HG02588 (cell line): ENCODE results near the gene CDH10.

Experiments used
- ATAC-seq: cut with Tn5 transposase; IDR thresholded peaks from one replicate; pipeline ENCODE4 v1.9.1; 2021; ENCODE audit warnings: mild to moderate bottlenecking, moderate library complexity; ENCODE audit not compliant: unreplicated experiment

Gene CDH10

DNA sequence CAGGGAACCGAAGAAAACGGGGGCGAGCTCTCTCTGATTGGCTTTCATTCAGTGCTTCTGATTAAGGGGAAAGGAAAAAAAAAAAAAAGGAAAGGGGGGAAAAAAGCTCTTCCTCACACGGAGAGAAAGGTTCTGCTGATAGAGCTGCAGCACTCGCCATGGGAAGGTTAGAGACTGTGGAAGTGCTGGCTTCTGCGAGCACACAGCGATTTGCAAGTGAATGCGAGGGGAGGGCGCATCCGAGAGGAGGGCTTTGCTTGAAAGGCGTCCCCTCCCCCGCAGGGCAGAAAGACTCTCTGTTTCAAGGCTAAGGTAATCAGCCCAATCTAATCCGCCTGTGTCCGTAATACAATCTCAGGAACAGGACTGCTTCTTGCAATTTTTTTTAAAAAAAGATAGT lies at the start of gene CDH10:
TSS of gene CDH10 (minus strand) at position 218 of the 400 bp plus-strand sequence. CDS start 51,488 bp downstream, outside the sequence.
- ATAC-seq = no peak

DNA sequence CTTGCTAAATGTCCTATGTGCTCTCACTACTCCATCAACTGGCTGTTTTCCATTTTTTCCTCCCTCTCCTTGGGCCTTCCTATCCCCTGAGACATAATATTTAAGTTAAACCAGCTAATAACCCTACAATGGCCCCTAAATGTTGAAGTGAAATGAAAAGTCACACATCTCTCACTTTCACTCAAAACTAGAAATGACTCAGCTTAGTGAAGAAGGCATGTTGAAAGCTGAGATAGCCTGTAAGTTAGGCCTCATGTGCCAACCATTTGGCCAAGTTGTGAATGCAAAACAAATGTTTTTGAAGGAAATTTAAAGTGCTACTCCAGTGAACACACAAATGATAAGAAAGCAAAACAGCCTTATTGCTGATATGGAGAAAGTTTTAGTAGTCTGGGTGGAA lies 48.8 kb upstream of the CDH10 start:
- ATAC-seq = no peak

DNA sequence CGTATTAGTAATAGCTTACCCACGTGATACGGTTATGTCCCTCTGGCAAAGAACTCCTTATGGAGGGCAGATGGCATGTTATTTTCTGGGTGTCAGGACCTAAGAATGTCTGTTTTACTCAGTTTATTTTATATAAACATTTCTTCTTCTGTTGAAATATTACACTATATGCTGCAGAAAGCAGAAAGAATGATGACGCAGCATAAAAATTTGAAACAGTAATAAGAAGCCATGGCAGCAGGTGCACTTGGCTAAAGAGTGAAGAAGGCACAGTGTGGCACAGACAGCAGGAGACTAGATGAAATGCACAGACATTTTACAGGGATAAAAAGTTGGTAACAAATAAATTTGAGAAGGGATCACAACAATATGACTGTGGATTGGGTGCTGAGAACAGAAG lies 46.3 kb upstream of the CDH10 start:
- no peak for ATAC-seq

DNA sequence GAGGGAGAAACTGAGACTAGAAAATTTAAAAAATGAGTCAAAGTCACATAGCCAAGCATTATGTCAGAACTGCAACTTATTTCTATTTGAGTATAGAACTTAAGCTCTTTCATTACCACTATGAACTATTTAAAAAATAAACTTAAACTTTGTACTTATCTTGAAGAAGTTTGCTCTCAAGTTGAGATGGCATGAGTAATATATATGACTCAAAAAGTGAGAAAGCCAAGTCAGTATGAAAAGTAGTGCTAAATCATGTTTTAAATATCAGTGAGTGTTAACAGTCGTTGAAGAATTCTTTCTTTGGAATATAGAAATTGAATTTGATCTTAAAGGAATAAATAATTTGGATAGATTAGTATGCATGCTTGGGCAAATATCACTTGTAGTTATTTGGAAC lies 36.3 kb upstream of the CDH10 start:
- no peak for ATAC-seq

DNA sequence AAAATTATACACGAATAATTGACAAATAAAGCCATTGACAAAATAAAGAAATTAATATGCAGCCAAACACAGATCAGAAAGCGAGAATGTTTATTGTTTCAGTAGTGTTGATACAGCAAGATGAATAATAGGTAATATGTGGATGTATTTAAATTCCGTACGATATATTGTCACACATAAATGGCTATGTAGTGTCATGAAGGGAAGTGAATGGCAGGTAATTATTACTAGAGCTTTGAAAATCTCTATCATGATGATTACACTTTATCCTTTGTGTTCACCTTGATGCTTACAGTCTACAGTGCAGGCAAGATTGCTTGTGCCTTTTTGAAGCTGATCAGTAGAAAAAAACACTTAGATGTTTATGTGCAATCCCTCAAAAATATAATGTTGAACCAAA lies 23.3 kb upstream of the CDH10 start:
- ATAC-seq = no peak

DNA sequence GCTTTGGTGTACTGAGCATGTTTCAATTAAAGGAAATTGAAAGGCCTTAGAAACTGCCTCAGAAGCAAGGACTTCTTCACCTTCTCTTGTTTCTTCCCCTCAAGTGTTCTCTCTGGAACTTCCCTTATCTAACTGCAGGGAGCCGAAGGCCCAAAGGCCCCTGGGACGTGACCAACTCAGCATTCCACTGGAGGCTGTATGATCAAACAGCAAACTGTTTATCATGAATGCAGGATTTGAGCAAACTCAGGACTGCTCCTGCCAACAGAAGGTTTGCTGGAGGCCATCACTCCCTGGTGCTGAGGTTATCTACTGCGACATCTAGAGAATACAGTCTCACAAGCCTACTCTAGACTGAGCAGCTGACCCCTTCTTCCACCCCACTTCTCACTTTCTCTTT lies 4.8 kb upstream of the CDH10 start:
- no peak for ATAC-seq

DNA sequence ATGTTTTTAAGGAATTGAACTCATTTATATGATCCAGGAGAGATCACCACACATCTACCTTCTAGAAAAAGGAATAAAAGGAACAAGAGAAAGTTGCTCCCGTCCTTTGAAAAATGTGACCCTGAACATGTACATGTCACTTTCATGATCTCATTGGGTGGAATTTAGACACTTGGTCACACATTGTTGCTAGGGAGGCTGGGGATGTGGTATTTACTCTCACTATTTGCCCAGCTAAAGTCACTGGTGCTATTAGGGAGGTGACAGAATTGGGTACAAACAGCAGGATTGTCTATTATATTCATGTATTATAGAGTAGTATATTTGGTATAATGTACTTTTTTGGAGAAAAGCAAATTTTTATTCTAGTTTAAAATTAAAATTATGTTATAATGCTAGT lies 2.1 kb upstream of the CDH10 start:
- ATAC-seq = no peak

DNA sequence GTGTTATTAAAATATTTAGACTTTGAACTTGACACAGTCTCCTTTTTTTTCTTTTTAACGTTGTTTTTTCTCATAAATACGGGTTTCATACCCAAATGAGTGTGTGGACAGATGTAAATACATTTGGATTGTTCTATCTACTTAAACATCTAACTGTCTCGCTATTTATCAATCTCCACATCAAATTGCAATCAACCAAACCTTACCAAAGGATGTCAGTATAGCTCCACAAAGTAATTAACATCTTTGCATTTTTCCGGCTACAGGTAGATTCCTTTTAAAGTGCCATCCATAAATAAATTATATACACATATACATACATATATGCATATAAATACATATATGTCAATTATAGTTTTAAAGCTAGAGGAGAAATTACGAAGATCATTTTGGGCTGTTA lies 705 bp upstream of the CDH10 start:
- ATAC-seq = no peak

DNA sequence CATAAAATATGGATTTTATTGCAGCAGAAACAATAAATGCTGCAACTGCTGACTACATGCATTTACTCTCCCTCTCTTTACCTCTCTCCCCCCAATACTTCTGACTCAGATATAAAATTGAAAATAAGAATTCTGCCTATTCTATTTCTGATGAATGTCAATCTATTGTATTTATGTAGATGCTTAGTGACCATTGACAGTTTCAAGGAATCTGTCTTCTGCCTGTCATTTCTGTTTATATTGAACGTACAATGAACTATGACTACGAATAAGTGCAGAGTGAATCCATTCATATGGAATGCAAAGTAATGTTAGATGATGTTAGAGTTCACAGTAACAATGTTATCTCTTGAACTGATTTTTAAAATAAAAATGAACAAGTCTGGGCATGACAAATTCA lies 898 bp downstream of the CDH10 start:
- no peak for ATAC-seq

DNA sequence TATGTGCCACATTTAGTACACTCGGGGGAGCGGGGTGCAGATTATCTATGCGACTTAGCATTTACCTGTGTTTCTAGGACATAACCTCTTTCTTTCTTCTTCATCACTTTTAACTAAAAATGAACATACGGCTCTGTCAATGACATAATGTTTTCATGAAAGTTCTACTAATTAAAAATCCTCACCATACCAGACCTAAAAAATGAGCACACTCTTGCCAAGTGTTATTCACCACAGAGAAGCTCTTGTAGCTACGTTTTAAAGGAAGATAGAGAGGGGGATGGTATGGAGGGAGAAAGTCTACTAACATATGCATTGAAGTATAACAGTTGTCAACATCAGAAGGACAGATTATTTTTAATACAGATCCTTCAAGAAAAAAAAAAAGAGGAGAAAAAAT lies 1.6 kb downstream of the CDH10 start:
- no peak for ATAC-seq

DNA sequence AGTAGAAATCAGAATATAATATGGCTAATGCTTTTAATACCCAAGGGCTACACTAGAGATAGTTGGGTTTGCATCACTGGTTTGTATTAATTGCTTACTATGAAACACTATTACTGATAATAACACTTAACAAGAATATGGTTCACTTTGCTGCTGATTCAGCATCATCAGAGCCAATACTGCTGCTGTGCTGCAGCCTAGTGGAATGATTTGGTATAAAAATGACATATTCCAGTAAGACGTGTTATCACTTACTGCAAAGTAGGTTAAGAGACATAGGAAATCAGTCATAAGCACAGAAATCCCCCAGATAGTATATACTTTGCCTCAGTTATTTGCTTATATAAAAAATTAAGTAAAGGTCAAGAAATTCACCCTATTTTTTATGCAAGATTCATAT lies 2.8 kb downstream of the CDH10 start:
- no peak for ATAC-seq

DNA sequence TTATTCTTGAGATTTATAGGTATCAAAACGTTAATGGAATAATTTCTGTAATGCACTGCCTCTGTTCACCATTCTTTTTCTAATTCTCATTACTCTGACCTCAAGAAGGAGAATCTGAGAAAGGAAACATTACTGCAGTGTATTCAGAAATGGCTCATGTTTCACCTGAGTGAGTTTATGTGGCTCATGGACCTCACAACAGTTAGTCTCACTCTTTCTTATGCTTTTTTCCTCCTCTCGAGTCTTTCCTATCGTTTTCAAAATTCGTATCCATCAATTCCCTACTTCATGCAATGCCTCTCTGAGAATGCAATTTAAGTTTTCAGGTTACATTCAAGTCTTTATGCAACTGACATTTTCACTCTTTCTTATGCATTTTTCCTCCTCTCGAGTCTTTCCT lies 9.6 kb downstream of the CDH10 start:
- no peak for ATAC-seq

DNA sequence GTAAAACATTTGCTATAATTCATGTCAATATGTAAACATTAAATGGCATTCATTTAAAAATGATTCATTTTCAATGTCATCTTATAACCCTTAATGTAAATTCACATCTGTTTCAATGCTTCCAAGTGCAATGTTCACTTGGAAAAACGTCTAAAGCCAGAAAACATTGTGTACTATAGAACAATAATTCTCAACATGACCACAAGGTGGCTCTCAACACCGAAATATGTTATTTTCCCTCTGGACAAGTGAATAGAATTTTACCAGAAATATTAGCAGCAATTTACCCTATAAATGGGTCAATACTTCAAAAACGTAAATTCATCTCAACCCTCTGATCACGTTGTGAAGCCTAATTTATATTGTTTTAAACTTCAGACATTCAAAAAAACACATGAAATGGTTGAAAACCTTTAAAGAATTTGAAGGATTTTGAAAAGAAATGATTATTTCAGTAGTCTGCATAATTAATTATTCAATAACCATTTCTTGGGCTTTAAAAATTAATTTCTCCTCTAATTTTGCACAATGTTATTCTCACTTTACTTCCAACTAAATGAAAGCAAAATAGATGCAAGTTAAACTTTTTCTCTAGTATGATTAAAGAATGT lies 11.0 kb downstream of the CDH10 start:
- no peak for ATAC-seq

DNA sequence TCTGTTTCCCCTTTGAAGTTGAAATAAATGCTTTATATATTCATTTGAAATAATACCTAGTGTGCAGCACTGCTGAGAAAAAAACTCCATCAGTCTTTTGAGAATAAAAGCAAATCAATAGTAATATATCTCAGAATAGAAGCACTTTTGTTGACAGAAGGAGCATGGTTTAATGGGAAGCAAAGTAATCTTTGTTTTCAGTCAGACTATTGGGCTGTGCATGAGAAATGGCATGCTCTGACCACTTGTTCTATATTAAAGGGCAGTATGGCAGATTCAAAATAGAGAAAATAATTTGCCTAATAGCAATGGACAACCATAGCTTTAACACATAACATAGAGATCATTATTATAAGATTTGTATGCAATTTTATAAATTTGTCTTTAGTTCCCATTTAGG lies 12.4 kb downstream of the CDH10 start:
- ATAC-seq = no peak

DNA sequence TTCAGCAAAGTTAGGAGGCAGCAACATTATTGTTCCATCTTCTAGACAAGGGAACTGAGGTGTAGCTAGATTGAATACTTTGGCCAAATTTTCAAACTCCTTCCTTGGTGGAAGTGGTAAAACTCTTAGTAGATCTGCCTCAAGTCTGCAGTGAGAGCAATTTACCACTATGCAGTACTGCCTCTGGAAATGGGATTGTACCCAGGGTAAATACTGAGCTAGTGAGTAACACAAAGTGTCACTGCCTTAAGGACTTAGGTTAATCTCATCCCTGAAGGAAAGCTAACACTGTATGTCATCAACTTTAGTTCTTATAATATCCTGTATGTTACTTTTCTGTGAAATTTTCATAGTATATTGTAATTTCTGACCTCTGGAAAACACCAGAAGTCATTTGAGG lies 13.9 kb downstream of the CDH10 start:
- no peak for ATAC-seq

DNA sequence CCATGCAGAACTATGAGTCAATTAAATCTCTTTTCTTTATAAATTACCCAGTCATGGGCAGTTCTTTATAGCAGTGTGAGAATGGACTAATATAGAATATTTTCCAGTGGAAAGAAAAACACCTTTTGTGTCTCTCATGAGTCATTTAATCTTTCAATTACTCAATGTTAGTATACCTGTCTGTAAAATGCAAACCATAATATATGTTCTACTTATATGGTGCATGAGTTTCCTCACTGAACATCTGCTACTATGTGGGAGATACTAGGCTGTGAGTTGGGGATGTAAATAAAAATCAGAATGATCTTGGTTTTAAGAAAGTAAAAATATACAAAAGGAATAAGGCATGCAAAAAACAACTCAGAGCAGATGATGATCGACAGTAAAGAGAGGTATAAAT lies 15.0 kb downstream of the CDH10 start:
- no peak for ATAC-seq

DNA sequence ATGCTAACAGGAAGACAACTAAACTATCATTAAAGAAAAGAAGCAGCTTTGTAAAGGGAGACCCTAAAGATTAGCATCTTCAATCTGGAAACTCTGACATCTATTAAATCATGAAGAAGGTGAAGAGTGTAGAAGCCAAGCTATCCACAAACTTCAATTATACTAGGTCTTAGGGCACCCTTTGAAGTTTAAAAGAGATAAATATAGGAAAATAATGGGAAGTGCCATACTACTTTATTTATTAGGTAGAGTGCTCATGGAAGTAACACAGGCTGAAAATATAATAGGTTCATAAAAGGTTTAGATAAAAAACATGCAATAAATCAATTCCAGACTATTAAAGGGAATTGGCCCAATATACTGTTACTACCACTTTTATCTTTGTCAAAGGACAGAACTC lies 19.9 kb downstream of the CDH10 start:
- no peak for ATAC-seq

DNA sequence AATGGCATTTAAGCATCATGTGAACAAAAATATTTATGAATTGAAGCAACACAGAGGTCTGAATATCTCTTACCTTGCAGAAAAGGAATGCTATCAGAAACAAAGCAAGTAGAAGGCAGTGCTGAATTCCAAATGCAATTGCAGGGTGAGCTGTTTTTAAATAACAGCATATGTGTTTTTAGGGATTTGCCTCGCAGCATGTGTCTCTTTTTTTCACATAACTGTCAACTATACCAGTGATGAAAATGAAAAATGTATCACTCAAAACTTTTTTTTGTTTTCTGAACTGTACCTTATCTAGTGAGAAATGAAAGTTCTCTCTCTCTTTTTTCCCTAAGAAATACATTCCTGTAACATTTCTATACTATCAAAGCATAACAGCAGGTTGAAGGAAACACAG lies 21.2 kb downstream of the CDH10 start:
- no peak for ATAC-seq

DNA sequence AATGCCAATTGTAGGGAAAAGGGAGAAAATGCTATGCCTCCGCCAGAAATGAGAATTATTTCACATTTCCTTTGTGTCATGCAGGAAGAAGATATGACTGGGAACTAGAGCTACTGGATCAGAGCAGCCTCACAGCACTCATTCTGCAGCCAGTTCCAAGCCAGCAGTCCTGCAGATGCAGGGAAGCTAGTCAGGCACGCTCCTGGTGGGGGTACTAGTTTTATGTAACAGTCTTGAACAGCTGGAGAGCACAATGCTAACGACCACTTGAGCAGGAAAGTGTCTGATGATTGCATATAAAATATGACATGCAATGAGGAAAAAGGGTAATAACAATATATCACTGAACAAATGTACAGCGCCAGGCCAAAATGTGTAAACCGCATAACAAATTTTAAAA lies 21.7 kb downstream of the CDH10 start:
- ATAC-seq = no peak

DNA sequence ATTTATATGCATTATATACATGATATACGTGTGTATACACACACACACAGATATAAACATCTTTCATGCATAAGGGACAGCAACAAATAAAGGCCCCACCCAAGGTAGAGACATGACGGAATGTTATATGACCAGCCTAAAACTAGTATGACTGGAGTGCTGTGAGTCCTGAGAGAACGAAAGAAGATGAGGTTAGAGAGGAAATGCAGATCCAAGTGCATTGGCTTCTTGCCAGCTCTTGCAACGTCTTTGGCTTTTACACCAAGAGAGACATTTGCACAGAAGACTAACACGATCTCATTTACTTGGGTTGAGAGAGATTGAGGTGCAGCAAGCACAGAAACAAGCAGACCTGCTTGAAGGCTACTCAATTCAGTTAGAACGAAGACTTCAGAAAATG lies 23.0 kb downstream of the CDH10 start:
- no peak for ATAC-seq

DNA sequence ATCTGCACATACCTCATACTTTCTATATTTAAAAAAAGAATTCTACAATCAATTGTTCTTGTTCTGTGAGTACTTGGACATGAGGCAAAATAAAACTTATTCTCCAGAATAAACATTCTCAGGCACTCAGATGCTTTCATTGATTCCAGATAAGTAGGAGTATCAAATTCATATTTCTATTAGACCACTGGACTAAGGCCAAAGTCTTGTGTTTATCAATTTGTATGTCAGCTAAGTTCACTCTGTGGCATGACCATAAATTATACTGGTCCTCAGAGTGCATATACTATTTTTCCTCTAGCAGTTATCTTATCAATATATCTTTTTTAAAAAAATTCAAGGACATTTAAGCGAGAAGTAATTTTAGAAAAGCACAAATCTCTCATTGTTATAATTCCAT lies 28.2 kb downstream of the CDH10 start:
- no peak for ATAC-seq

DNA sequence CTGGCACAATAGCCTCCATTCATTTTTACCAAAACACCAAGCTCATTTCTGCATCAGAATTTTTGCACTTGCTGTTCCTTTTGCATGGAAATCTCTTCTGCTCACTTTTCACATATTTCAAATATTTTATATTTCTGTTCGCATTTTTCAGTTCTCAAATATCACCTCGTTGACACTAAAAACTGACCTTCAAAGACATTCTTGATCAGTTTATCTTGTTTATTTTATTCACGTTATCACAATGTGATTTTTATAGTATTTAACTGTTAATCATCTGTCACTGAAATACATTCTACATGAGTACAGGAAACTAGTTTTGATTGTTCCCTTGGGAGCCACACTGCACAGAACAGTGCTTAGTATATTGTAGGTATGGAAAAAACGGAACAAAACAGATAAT lies 29.6 kb downstream of the CDH10 start:
- no peak for ATAC-seq

DNA sequence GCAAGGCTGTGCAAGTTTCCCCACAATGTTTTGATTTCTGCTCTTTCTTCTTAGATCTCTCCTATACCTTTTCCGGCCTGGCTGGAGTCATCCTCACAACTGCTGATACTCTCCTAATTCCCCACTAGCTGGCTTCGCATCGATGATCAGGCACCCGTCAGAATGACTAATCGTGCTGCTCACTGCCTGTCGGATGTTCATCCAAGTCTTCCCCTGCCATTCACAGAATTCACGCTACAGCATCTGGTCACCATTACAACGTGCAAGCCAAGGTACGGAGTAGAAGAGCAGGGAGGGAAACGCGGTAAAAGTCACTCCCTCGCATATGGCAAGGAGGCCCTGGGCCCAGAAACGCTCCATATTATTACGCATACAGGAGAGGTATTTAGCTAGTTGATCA lies 35.1 kb downstream of the CDH10 start:
- ATAC-seq = no peak

DNA sequence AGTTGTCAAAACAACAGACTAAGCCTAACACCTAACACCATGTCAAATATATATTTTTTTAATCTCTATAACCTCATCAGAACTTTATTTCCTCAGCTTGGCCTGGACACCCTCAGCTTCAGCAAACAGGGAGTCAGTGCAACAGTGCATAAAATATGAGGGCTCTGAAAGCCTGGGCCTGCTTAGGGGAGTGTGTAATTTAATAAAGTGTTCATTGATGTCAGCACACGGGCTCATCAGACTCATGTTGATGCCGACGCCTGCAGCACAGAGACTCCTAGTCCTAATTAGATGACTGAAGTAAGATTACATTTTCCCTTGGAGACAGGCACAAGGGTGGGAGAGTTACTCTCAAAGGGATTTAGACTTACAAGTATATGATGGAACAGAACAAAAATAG lies 37.8 kb downstream of the CDH10 start:
- no peak for ATAC-seq
